ENCODE measurements around the gene SMAD5. TPM values are rescaled to one million over a fixed set of nuclear protein-coding genes. Genes with fewer than 3 reads are reported as not detected.

The SMAD5 gene
- polyA plus RNA-seq, 3 donors: 7.9 to 19.2 (median 17.3) TPM

GRCh38 chr5:136146201-136146600 is 13.6 kb downstream of the SMAD5 start:
- Histone ChIP-seq H3K4me3 (replicated peaks in 1 of 3; ENCODE audit: low read depth in 2 of 3, low read length in 3 of 3) (no peak overlapping the region), H3K79me2 (ENCODE audit: insufficient read depth, low read length) (peaks cover 83% of the 10 kb centered on the region), H2AFZ (ENCODE audit: insufficient read depth, low read depth, low read length, poor library complexity, severe bottlenecking) (no peak overlapping the region), H3K27ac (ENCODE audit: low read depth in 1 of 2, low read length in 2 of 2) (no peak overlapping the region), H3K9me3 (replicated peaks in 1 of 2; ENCODE audit: control insufficient read depth in 1 of 2, insufficient read depth in 1 of 2, low read length in 2 of 2) (no peaks in the 10 kb centered on the region), H3K36me3 (replicated peaks in 1 of 2; ENCODE audit: control insufficient read depth in 1 of 2, insufficient read depth in 2 of 2, low read length in 2 of 2) (peaks cover 0 to 6% of the 10 kb centered on the region in 2 donors), H3K27me3 (ENCODE audit: control insufficient read depth in 2 of 2, insufficient read depth in 2 of 2, low read length in 2 of 2) (no peaks in the 10 kb centered on the region), H3K4me2 (replicated peaks; ENCODE audit: extremely low read depth, low read length, poor library complexity, severe bottlenecking) (no peak overlapping the region), H3K9ac (ENCODE audit: insufficient read depth, low read length, poor library complexity, severe bottlenecking) (no peak overlapping the region), H3K4me1 (ENCODE audit: control insufficient read depth in 1 of 2, insufficient read depth in 2 of 2, low read length in 2 of 2) (peaks cover 3 to 8% of the 10 kb centered on the region in 2 donors), H4K20me1 (ENCODE audit: insufficient read depth, low read length) (peaks cover 88% of the 10 kb centered on the region)
- Mint-ChIP-seq H3K4me3 (no peak overlapping the region), H3K4me1 (peaks cover 14% of the 10 kb centered on the region), H3K9me3 (no peaks in the 10 kb centered on the region), H3K36me3 (peaks cover 6 to 9% of the 10 kb centered on the region in 2 donors), H3K27me3 (ENCODE audit: low read depth in 3 of 3) (no peaks in the 10 kb centered on the region), H3K27ac (no peak overlapping the region)
- intact Hi-C loops (cut with micrococcal nuclease): no loop called here
- TF ChIP-seq CTCF (IDR thresholded peaks at IDR 0.05): no peak
- DNase-seq: no peak
- WGBS (ENCODE audit: insufficient coverage): 88% methylated on average over 1 of the region's 3 CpGs

GRCh38 chr5:136147632-136148031 is 15.0 kb downstream of the SMAD5 start:
- peaks cover 14% of the 10 kb centered on the region for H3K4me1 Mint-ChIP-seq
- Histone ChIP-seq H3K27ac (ENCODE audit: low read depth in 1 of 2, low read length in 2 of 2) (no peak overlapping the region), H3K4me1 (ENCODE audit: control insufficient read depth in 1 of 2, insufficient read depth in 2 of 2, low read length in 2 of 2) (peaks cover 3 to 8% of the 10 kb centered on the region in 2 donors), H3K9ac (ENCODE audit: insufficient read depth, low read length, poor library complexity, severe bottlenecking) (no peak overlapping the region), H4K20me1 (ENCODE audit: insufficient read depth, low read length) (peaks cover 87% of the 10 kb centered on the region), H3K4me3 (replicated peaks in 1 of 3; ENCODE audit: low read depth in 2 of 3, low read length in 3 of 3) (no peak overlapping the region), H3K27me3 (ENCODE audit: control insufficient read depth in 2 of 2, insufficient read depth in 2 of 2, low read length in 2 of 2) (no peaks in the 10 kb centered on the region), H3K79me2 (ENCODE audit: insufficient read depth, low read length) (peaks cover 77% of the 10 kb centered on the region), H2AFZ (ENCODE audit: insufficient read depth, low read depth, low read length, poor library complexity, severe bottlenecking) (no peak overlapping the region), H3K36me3 (replicated peaks in 1 of 2; ENCODE audit: control insufficient read depth in 1 of 2, insufficient read depth in 2 of 2, low read length in 2 of 2) (peaks cover 0 to 21% of the 10 kb centered on the region in 2 donors), H3K9me3 (replicated peaks in 1 of 2; ENCODE audit: control insufficient read depth in 1 of 2, insufficient read depth in 1 of 2, low read length in 2 of 2) (no peaks in the 10 kb centered on the region), H3K4me2 (replicated peaks; ENCODE audit: extremely low read depth, low read length, poor library complexity, severe bottlenecking) (no peak overlapping the region)
- intact Hi-C loops (cut with micrococcal nuclease): no loop called here
- no peaks in the 10 kb centered on the region for H3K27me3 Mint-ChIP-seq (ENCODE audit: low read depth in 3 of 3)
- H3K36me3 Mint-ChIP-seq: peaks cover 14 to 18% of the 10 kb centered on the region in 2 donors
- TF ChIP-seq CTCF (IDR thresholded peaks at IDR 0.05): no peak
- no peak overlapping the region for H3K27ac Mint-ChIP-seq
- H3K9me3 Mint-ChIP-seq: no peaks in the 10 kb centered on the region
- H3K4me3 Mint-ChIP-seq: no peak overlapping the region
- no peak for DNase-seq

All from CD14-positive monocyte (primary cell).